Hematopoietic multipotent progenitor cell treated with erythropoietin and hydrocortisone succinate and interleukin-3 and kit ligand, for 15 days (in vitro differentiated cells): ENCODE data around the gene SHQ1.
"Not testable (repeated sequence)": the region's sequence is repeated elsewhere in the genome, so short reads cannot be mapped to it uniquely, and the experiment has no call there.

ENCODE experiments used
- DNase-seq: peaks from one replicate; pipeline ENCODE4 v3.0.0-alpha.2; 2015; ENCODE audit warnings: low spot score

SHQ1 gene

DNA sequence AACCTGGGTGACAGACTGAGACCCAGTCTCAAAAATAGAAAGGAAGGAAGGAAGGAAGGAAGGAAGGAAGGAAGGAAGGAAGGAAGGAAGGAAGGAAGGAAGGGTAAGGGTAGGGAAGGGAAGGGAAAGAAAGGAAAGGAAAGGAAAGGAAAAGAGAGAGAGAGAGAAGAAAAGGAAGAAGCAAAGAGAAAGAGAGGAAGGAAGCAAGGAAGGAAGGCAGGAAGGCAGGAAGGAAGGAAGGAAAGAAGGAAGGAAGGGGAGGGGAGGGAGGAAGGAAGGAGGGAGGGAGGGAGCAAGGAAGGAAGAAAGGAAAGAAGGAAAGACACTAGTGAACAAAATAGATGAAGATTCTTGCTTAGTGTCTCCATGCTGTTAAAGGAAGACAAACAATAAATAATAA, 129.1 kb downstream of the SHQ1 start:
- DNase-seq: no peak

GRCh38 chr3:72714135-72714534, 134.1 kb downstream of the SHQ1 start:
- not testable (repeated sequence) for DNase-seq

- DNase-seq: not testable (repeated sequence)
Observed at GRCh38 chr3:72710471-72710870, 137.8 kb downstream of the SHQ1 start.

DNA sequence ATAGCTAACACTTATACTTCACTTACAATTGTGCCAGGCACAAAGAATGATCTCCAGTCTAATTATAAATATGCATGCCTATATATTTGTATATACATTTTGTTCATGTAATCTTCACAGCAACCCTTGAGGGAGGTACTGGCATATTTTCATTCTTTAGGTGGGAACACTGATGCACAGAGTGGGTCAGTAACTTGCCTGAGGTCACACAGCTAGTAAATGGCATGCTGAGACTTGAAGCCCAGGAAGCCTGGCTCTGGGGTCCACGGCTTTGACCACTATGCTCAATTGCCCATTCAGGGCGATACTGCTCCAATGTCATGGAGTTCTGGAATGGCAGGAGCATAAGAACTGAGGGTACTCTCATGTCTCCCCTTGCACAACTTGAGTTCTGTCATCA, 139.8 kb downstream of the SHQ1 start:
- DNase-seq: no peak

DNA sequence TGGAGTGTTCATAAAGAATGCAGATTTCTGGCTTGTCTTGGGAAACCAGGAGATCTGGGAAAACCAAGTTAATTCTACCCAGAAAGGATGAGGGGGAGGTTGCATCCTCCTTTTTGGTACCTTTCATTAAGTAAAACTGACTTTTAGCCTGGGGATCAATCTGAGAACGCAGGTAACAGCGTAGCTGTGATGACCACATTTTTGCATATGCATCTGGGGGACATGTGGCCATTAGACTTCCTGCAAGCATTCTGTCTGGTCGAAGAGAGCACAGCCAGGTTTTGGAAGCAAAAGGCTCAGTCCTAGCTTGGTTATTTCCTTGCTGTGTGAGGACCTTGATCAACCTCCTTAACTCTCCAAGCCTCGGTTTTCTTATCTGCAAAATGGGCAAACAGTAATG, 145.2 kb downstream of the SHQ1 start:
- no peak for DNase-seq

GRCh38 chr3:72702390-72702789, 145.9 kb downstream of the SHQ1 start:
- DNase-seq: no peak

- no peak for DNase-seq
Observed at GRCh38 chr3:72700106-72700505, 148.1 kb downstream of the SHQ1 start.

- DNase-seq: no peak
Observed at GRCh38 chr3:72699631-72700030, 148.6 kb downstream of the SHQ1 start.
